Nephron (organoid): ENCODE data around the gene MN1.
A peak's percentile ranks its signal among the peaks of the same experiment; 100 is the strongest.

Source experiments
- H3K27ac Mint-ChIP-seq, 3 experiments: 2 replicates each; pipeline ENCODE4 v1.8.0; 2020; ENCODE audit warnings: mixed read lengths in 3 of 3, mild to moderate bottlenecking in 2 of 3, moderate library complexity in 1 of 3
- H3K27me3 Mint-ChIP-seq: 2 replicates; pipeline ENCODE4 v1.8.0; 2021; ENCODE audit warnings: low read depth, mild to moderate bottlenecking, moderate library complexity, mixed read lengths
- H3K36me3 Mint-ChIP-seq: 2 replicates; pipeline ENCODE4 v1.8.0; 2020; ENCODE audit warnings: low read depth, mixed read lengths
- H3K4me1 Mint-ChIP-seq: 2 replicates; pipeline ENCODE4 v1.8.0; 2020; ENCODE audit warnings: mixed read lengths
- H3K4me3 Mint-ChIP-seq, 3 experiments: 2 replicates each; pipeline ENCODE4 v1.8.0; 2020; ENCODE audit warnings: mild to moderate bottlenecking in 3 of 3, mixed read lengths in 3 of 3, moderate library complexity in 2 of 3
- H3K9me3 Mint-ChIP-seq: 2 replicates; pipeline ENCODE4 v1.8.0; 2020; ENCODE audit warnings: mixed read lengths
- CTCF ChIP-seq, 3 experiments: fragments of 200-600 bp; sonication (generic); IDR thresholded peaks; one replicate each; pipeline ENCODE4 v1.5.0; 2021; ENCODE audit warnings: antibody characterized with exemption in 3 of 3; ENCODE audit not compliant: unreplicated experiment in 3 of 3

The MN1 gene

GRCh38 chr22:27793576-27793975 lies 8.0 kb downstream of the MN1 start:
- H3K9me3 Mint-ChIP-seq, result no peaks in the 10 kb centered on the region
- peak overlapping the region; percentile 5 to 62 (median 61) for H3K27ac Mint-ChIP-seq
- TF ChIP-seq CTCF (IDR thresholded peaks at IDR 0.05; ENCODE audit: unreplicated experiment in 3 of 3), result no peak
- peaks cover 74% of the 10 kb centered on the region for H3K4me1 Mint-ChIP-seq
- H3K36me3 Mint-ChIP-seq, result peaks cover 37% of the 10 kb centered on the region
- H3K4me3 Mint-ChIP-seq, result peak overlapping the region; percentile 82 to 87 (median 86)
- peaks cover 56% of the 10 kb centered on the region for H3K27me3 Mint-ChIP-seq

GRCh38 chr22:27792452-27793161 lies 8.9 kb downstream of the MN1 start:
- peak overlapping the region; percentile 82 to 87 (median 86) for H3K4me3 Mint-ChIP-seq
- H3K36me3 Mint-ChIP-seq, result peaks cover 44% of the 10 kb centered on the region
- TF ChIP-seq CTCF (IDR thresholded peaks at IDR 0.05; ENCODE audit: unreplicated experiment in 3 of 3), result no peak
- peaks cover 53% of the 10 kb centered on the region for H3K27me3 Mint-ChIP-seq
- H3K4me1 Mint-ChIP-seq, result peaks cover 82% of the 10 kb centered on the region
- peak overlapping the region; percentile 61 to 65 (median 62) for H3K27ac Mint-ChIP-seq
- H3K9me3 Mint-ChIP-seq, result no peaks in the 10 kb centered on the region

GRCh38 chr22:27791859-27792241 lies 9.7 kb downstream of the MN1 start:
- no peak for TF ChIP-seq CTCF (IDR thresholded peaks at IDR 0.05; ENCODE audit: unreplicated experiment in 3 of 3)
- peak overlapping the region; percentile 30 to 60 (median 59) for H3K27ac Mint-ChIP-seq
- H3K4me3 Mint-ChIP-seq, result peak overlapping the region; percentile 45 to 62 (median 56)
- H3K9me3 Mint-ChIP-seq, result no peaks in the 10 kb centered on the region
- peaks cover 44% of the 10 kb centered on the region for H3K36me3 Mint-ChIP-seq
- peaks cover 88% of the 10 kb centered on the region for H3K4me1 Mint-ChIP-seq
- peaks cover 53% of the 10 kb centered on the region for H3K27me3 Mint-ChIP-seq

- TF ChIP-seq CTCF (IDR thresholded peaks at IDR 0.05; ENCODE audit: unreplicated experiment in 3 of 3), result no peak
- peaks cover 41% of the 10 kb centered on the region for H3K36me3 Mint-ChIP-seq
- peaks cover 49% of the 10 kb centered on the region for H3K27me3 Mint-ChIP-seq
- peak overlapping the region; percentile 30 to 60 (median 59) for H3K27ac Mint-ChIP-seq
- peak overlapping the region; percentile 45 to 62 (median 56) for H3K4me3 Mint-ChIP-seq
- no peaks in the 10 kb centered on the region for H3K9me3 Mint-ChIP-seq
- H3K4me1 Mint-ChIP-seq, result peaks cover 90% of the 10 kb centered on the region
Measured at GRCh38 chr22:27791159-27791858, 10.2 kb downstream of the MN1 start.

- Mint-ChIP-seq H3K27me3 (peaks cover 42% of the 10 kb centered on the region), H3K4me3 (peak overlapping the region; percentile 45 to 62 (median 56)), H3K36me3 (peaks cover 33% of the 10 kb centered on the region), H3K27ac (peak overlapping the region; percentile 31 to 60 (median 59)), H3K9me3 (no peaks in the 10 kb centered on the region), H3K4me1 (peaks cover 89% of the 10 kb centered on the region)
- TF ChIP-seq CTCF (IDR thresholded peaks at IDR 0.05; ENCODE audit: unreplicated experiment in 3 of 3), result no peak
Measured at GRCh38 chr22:27790376-27791158, 11.0 kb downstream of the MN1 start.
